Urothelium cell line (cell line): ENCODE data around the gene PORCN.

Source experiments
- DNase-seq: peaks from one replicate; pipeline ENCODE4 v3.0.0; 2011; ENCODE audit warnings: low spot score, mixed read lengths
- FAIRE-seq: peaks from 2 replicates; lab custom pipeline; 2011; peaks lifted over from hg19 to GRCh38; lab: Jason Lieb, UNC

The PORCN gene

DNA sequence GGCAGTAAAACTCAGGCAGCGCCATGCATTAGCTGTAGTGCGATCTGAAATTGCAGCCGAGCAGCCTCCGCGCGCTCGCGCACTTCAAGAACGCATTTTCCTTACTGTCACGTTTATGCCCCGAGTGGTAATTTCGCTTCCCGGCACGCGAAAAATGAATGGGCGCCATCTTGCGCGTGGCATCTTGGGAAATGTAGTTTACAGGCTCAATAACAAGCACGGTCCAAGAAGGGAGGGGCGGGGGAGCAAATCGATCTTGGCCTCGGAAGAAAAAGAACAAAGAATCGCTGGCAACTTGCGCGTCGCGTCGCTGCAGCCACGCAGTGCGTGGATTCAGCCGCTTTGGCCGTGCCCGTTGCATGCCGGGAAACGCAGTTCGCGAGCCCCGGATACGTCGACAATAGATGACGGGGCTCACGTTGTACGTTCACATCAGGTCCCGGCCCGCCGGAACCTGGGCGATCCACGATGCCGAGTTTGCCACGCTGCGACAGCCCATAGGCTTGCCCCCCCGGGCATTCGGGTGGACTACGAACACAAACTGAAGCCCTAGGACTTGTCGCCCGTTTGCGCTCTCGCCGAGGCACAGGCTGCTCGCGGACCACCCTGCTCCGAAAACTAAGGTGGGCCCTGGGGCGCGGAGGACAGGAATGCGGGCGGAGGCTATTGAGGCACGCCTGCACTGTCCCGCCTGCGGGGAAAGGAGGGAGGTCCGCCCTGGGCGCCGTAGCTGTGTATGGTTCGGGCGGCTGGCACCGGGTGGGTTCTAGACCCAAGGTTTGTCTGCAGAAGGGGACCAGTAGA lies 32.8 kb upstream of the PORCN start, which contains the start of gene FTSJ1:
FTSJ1 (plus strand) TSS at position 426 of the 804 bp plus-strand sequence. CDS start 1,849 bp downstream, outside the sequence.
- DNase-seq (peak; percentile 86), FAIRE-seq (peak; percentile 86)

DNA sequence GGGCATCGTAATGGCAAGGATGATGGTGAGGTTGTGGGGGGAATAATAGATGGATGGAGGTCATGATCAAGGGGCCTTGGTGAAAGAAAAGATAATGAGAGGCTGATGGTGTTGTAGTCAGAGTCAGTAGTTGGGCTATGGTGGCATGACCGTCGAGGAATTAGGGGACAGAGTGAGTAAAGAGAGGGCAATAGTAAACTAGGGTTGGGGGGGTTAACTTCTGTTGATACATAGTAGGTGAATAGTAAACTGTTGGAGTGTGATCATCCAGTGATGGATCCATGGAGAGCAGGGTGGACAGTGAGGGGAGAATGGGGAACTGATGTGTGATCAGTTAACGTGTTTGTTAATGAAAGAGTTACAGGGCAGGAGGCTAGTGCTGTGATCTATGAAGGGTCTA lies 31.9 kb upstream of the PORCN start:
- no peak for DNase-seq
- FAIRE-seq, result no peak

DNA sequence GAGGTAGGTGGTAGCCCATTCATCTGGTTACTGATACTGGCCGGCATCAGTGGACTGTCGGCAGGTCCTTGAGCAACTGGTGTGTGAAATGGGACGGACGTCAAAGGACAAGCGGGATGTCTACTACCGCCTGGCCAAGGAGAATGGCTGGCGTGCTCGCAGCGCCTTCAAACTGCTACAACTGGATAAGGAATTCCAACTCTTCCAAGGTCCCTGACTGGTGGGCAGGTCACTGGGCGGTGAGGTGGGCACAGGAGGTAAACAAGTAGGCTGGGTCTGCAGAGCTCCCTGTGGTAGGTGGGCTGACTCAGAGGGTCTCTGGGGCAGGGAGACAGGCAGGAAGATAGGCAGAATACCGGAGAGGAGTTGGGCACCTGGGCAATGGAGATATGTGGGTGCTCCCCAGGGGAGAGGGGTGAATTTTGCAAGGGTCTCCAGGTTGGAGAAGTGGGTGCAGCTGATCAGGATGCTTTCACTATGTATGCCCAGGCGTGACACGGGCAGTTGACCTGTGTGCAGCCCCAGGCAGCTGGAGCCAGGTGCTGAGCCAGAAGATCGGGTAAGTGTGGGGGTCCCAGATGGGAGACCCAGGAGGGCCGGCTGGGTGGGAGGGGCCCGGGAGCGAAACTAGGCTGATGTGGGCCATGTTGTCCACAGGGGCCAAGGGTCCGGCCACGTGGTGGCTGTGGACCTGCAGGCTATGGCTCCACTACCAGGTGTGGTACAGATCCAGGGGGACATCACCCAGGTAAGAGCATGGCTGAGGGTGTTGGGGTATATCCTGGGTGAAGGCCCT lies 30.6 kb upstream of the PORCN start:
- DNase-seq, result no peak
- FAIRE-seq, result no peak

DNA sequence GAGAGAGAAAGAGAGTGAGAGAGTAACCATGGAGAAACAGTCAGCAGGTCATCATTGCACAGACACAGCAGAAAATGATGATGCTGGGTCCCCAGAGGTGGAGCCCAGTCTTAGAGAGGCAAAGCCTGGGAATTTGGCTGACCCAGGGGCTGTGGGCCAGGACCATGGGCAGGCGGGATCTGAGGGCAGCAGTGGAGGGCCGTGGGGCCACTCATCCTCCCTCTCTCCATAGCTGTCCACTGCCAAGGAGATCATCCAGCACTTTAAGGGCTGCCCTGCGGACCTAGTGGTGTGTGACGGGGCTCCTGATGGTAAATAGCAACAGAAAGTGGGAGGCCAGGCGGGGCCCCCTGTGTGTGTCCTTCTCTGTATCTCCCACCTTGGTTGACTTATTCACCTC lies 30.0 kb upstream of the PORCN start:
- DNase-seq (no peak), FAIRE-seq (no peak)

DNA sequence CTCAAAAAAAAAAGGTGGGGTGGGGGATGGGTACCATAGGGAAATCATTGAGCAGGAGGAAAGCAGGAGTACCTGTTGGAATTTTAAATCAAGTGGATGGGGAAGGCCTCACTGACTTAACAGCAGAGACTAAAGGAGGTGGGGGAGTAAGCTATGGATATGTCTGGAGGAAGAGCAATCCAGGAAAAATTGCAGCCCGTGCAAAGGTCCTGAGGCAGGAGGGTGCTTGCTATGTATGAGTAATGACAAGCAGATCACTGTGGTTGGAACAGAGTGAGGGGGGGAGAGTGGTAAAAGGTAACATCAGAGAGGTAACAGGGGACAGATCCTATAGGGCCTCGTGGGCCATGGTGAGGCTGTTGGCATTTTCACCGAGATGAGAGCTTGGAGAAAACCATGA lies 28.6 kb upstream of the PORCN start:
- DNase-seq (no peak), FAIRE-seq (no peak)

DNA sequence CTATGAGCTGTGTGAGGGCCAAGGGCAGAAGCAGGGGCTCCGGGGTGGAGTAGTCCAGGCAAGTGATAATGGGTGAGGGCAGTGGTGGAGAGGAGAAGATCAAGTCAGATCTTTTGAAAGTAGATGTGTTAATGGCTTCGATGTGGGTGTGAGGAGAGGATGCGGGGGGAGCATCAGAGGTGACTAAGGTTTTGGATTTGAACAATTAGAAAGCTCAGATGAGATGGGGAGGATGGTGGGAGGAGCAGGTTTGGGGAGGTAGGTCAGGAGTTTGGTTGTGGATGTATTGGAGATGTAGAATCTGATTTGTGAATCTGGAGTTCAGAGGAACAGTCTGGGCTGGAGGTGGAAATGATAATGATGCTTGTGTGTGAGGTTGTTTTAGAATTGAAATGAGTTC lies 28.2 kb upstream of the PORCN start:
- FAIRE-seq, result no peak
- DNase-seq, result no peak

DNA sequence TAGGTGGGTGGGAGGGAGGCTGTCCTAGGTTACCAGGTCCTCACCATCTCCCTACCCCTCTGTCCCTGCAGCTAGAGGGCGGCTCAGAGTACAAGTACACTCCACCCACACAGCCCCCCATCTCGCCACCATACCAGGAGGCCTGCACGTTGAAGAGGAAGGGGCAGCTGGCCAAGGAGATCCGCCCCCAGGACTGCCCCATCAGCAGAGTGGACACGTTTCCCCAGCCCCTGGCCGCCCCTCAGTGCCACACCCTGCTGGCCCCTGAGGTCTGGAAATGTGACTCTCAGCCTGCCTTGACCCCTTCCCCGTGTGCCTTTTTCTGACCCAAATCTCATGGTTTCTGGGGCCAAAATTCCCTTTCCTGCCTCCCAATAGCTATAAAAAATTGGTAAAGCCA lies 26.3 kb upstream of the PORCN start:
- DNase-seq (no peak), FAIRE-seq (no peak)

DNA sequence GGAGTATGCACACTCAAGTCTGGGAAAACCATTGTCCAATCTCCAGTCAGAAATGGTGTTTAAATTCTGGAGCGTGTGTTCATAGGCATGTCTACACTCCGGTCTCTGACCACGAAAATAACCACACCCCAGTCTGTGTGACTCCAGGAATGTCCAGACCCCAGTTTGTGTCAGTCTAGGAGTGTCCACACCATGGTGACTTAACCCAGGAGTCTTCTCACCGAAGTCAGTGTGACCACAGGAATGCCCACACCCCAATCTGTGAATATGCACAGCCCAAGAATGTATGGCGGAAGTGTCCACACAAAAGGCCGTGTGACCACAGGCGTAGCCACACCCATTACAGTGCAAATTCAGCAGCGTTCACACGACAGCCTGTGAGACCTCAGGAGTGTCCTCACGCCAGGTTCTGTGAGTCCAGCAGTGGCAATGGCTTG lies 21.4 kb upstream of the PORCN start:
- FAIRE-seq (peak; percentile 95), DNase-seq (peak; percentile 80)

DNA sequence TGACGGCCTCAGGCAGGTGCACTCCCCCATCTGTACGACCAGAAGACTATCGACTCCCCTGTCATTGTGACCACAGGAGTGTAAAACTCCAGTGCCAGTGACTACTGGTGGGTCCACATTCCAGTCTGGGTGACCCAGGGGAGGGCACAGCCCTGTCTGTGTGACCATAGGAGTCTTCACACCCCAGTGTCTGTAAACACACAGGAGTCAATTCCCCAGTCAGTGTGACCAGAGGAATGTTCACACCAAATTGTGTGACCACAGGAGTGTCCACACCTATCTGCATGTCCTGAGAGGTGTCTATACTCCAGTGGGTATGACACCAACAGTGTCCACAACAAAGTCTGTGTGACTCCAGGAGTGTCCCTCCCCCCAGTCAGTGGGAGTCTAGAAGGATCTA lies 20.8 kb upstream of the PORCN start:
- no peak for DNase-seq
- FAIRE-seq, result peak; percentile 44

DNA sequence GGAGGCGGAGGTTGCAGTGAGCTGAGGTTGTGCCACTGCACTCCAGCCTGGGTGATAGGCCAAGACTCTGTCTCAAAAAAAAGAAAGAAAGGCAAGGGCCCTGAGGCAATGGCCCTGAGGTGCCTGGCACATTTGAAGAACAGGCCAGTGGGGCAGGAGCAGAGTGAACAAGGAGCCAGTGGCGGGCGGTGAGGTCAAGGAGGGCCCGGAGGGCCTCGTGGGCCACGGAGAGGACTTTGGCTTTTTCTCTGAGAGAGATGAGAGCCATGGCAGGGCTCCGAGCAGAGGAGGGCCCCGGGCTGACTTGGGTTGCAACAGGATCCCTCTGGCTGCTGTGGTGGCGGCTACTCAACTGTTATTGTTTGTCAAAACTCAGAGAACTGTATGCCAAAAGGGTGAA lies 19.5 kb upstream of the PORCN start:
- FAIRE-seq (no peak), DNase-seq (no peak)

DNA sequence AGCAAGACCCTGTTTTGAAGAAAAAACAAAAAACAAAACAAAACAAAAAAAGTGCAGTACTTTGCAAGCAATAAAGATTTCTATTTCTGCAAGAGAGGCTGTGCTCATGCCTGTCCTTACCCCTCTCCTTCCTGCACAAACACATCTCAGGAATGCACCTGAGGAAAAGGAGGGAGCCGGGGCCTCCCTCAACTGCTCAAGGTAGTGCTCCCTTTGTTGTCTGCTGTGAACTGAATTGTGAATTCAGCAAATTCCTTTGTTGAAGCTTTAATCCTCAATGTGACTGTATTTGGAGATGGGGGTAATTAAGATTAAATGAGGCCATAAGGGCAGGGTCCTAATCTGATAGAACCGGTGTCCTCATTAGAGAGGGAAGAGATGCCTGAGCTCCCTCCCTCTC lies 18.9 kb upstream of the PORCN start:
- no peak for DNase-seq
- no peak for FAIRE-seq

DNA sequence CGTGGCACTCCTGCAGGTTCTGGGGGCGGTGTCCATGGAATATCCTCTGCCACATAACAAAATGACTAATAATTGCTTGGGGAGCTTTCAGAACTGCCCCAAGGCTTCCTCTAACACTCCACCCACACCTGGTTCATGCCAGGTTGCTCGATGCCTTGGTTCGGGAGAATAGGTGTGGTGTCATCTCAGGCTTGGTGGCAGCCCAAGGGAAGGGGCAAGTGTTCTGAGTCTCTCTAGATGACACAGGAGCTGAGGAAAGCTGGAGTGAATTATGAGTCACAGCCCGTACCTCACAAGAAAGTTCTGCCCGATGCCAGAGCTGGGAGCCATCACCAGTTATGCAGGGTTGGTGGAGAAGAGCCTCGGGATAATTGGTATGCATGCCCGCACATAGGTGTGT lies 18.1 kb upstream of the PORCN start:
- no peak for DNase-seq
- no peak for FAIRE-seq

DNA sequence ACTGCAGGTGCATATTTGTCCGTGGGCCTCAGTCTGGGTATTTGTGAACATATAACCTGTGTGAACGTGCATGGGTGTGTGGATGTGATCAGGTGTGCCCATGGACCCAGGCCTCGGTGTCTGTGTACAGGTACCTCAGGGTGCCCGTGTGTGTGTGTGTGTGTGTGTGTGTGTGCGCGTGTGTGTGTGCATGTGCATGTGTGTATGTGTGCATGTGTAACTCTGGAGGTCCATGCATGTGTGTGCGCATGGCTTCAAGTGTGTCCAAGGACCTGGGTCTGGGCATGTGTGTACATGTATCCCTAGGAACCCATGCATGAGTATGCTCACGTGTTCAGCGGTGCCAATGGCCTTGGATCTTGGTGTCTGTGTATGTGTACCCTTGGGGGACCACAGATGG lies 17.0 kb upstream of the PORCN start:
- DNase-seq (no peak), FAIRE-seq (no peak)

DNA sequence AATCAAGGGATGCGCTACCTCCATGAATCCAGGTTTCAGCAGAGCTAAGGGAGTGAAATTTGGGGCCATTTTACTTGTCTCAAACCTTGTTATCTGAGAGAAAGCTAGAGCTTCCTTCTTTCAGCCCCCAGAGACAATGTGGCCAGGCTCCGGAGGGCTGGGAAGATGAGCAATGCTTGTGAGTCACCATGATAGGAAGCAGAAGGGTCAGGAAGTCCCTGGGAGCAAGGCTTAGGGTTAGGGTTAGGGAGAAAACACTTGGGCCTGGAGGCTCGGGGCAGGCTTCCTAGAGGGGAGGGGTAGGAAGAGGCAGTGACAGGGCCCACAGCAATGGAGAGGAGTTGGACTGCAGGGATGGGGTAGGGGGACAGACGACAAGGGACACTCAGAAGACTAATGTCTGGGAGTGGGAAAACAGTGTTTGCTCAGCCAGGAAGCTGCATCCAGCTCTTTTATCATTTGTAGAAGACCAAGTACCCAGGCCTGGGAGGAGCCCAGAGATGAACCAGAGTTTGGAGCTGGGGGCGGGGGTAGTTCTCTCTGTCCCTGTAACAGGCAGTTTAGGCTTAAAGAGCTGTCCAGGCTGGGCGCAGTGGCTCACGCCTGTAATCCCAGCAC lies 16.4 kb upstream of the PORCN start:
- DNase-seq (peak; percentile 39), FAIRE-seq (no peak)

DNA sequence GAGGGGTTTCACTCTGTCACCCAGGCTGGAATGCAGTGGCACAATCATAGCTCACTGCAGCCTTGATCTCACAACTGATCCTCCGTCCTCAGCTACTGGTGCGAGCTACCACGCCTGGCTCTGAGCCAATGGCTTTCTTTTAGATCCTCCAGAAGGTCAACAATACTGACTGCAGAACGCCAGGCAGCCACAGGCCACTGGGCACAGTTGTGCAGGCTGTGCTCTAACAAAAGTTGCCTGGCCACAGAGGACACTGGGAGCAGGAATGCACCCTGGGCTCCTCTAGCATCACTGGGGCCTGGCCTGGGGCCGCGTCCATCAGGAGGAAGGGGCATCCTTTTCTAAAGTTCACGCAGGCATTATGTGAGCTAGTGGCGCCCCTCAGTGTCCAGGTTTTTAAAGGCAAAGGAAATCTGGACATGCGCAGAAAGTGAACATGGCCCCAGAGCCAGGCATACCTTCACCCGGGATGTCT lies 14.9 kb upstream of the PORCN start:
- DNase-seq, result no peak
- FAIRE-seq, result no peak

DNA sequence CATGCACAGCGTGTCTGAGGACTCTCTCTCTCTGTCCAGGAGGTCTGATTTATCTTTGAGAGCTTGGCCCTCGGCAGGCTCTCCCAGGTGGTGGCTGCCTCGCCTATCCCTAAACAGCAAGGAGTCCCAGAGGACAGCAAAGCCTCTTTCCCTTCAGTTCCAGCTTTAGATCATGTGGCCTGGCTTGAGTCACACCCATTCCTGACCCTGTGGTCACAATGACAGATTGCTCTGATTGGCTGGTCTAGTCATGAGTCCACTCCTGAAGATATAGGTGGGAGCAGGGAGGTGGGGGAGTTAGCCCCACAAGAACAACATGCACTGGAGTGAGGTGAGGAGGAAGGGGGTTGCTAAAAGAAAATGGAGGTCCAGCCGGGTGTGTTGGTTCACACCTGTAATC lies 12.1 kb upstream of the PORCN start:
- no peak for DNase-seq
- FAIRE-seq, result no peak

DNA sequence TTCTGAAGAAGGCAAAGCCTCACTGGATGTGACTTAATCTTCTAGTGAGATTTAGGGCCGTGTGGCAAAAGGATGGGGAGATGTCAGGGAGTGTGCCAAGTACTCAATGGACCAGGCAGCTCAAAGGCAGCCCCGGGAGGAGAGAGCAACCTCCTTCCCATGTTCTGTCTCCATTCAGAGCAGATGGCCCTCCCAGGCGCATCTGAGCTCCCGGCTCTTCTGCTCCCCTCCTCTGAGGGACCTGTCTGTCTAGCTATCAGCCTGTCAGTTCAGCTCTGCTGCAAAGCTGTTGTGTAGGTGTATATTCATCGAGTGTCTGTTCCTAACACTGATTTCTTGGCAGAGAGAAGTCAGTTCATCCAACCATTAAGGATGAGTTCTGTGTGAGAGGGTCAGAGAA lies 10.9 kb upstream of the PORCN start:
- FAIRE-seq, result no peak

DNA sequence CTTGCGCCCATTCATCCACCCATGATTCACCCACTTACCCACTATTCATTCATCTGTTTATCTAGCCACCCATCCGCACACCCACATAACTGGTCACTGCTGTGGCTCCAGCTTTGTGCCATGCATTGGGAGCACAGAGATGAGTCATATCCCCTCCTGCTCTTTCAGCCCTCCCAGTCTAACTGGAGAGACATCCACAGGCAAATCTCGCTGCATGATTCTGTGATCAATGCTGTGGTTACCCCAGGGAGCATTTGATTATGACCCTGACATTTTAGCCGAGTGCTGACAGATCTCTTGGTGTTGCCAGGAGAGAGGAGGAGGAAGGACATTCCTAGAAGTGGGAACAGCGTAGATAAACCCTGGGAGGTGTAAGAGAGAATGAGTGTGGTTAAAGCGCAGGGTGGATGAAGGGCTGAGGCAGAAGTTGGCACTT lies 10.4 kb upstream of the PORCN start:
- DNase-seq (peak; percentile 77), FAIRE-seq (peak; percentile 55)

More for the DNA sequence above, 10.9 kb upstream of the PORCN start:
- DNase-seq, result no peak

DNA sequence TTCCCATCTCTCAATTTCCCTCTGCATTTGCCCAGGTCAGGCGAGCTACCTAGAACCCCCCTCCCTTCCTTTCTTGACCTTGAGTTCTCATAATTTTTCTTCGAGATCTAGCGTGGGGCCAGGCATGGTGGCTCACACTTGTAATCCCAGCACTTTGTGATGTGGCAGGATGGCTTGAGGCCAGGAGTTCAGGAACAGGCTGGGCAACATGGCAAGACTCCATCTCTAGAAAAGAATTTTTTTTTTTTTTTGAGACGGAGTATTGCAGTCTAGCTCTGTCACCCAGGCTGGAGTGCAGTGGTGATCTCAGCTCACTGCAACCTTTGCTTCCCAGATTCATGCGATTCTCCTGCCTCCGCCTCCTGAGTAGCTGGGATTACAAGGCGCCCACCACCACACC lies 4.5 kb upstream of the PORCN start:
- no peak for FAIRE-seq
- DNase-seq, result no peak

DNA sequence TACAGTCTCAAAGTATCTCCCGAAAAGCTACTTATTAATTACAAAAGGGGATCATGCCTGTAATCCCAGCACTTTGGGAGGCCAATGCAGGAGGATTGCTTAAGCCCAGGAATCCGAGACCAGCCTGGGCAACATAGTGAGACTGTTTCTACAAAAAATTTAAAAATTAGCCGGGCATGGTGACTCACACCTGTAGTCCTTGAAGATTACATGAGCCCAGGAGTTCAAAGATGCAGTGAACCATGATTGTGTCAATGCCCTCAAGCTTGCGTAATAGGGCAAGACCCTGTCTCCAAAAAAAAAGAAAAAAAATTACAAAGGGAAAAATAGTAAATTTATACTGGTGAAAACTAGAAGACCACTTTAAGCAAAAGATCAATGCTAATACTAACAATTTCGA lies 3.3 kb upstream of the PORCN start:
- FAIRE-seq, result no peak
- DNase-seq, result no peak

DNA sequence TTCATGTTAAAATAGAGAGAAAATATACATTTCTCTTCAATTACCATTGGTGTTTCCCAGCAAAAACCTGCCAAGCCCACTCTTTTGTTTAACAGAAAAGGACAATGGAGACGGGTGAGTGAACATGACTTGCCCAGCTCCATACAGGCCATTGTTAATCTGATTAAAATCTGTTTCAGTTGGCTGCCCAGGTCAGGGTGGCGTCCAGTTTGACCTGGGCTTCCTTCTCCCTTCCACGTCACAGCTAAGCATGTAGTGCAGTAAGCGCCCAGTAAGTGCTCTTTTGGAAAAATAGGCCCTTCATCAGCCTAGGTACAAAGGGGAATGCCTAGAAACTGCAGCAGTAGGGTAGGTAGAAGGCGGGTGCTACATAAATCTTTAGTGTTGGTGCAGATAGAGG lies 1.5 kb upstream of the PORCN start:
- DNase-seq, result no peak
- no peak for FAIRE-seq

DNA sequence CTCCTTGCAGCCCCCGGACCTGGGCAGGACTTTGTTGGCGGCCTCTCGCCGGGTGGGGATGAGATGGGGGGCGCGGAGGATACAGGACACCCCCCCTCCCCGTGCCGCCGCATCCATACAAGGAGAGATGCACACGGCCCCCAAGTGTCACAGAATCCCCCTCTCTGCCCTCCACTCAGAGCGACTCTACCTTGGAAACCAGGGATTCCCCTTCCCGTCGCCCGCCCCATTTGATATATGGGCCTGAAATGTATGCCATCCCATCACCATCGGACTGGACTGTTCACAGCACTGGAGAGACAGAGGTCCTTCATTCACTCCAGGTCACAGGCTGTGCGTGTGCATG lies 426 bp downstream of the PORCN start:
- no peak for DNase-seq
- FAIRE-seq, result no peak
